Smooth muscle cell (in vitro differentiated cells): ENCODE measurements around the gene TPI1. TPM values are rescaled to one million over a fixed set of nuclear protein-coding genes. Genes with fewer than 3 reads are reported as not detected.
A peak's percentile ranks its signal among the peaks of the same experiment; 100 is the strongest.
"Not testable (repeated sequence)": the region's sequence is repeated elsewhere in the genome, so short reads cannot be mapped to it uniquely, and the experiment has no call there.

Source experiments
- DNase-seq: peaks from one replicate; lab custom pipeline; 2025; ENCODE audit not compliant: unreplicated experiment; lab: John Stamatoyannopoulos, UW
- H2AFZ ChIP-seq: fragments of 200-600 bp; sonication (generic); 2 replicates; pipeline ENCODE4 v1.6.0; 2016; ENCODE audit warnings: antibody characterized with exemption, low read depth, mild to moderate bottlenecking
- H3F3A ChIP-seq: fragments of 200-600 bp; sonication (generic); 2 replicates; pipeline ENCODE4 v1.6.0; 2017; ENCODE audit warnings: antibody characterized with exemption, low read depth
- H3K27ac ChIP-seq: fragments of 200-600 bp; sonication (generic); 2 replicates; pipeline ENCODE4 v1.5.1; 2016; ENCODE audit warnings: low read depth, mild to moderate bottlenecking
- H3K27me3 ChIP-seq: fragments of 200-600 bp; sonication (generic); 2 replicates; pipeline ENCODE4 v1.6.1; 2016; ENCODE audit warnings: low read depth, mild to moderate bottlenecking
- H3K36me3 ChIP-seq: fragments of 200-600 bp; sonication (generic); 2 replicates; pipeline ENCODE4 v1.5.1; 2016; ENCODE audit warnings: low read depth
- H3K4me1 ChIP-seq: fragments of 200-600 bp; sonication (generic); 2 replicates; pipeline ENCODE4 v1.5.1; 2016; ENCODE audit warnings: low read depth
- H3K4me2 ChIP-seq: fragments of 200-600 bp; sonication (generic); 2 replicates; pipeline ENCODE4 v1.6.0; 2016; ENCODE audit warnings: mild to moderate bottlenecking
- H3K4me3 ChIP-seq: fragments of 200-600 bp; sonication (generic); 2 replicates; pipeline ENCODE4 v1.5.1; 2016; ENCODE audit warnings: mild to moderate bottlenecking
- H3K79me2 ChIP-seq: fragments of 200-600 bp; sonication (generic); 2 replicates; pipeline ENCODE4 v1.6.0; 2016; ENCODE audit warnings: low read depth, mild to moderate bottlenecking
- H3K9ac ChIP-seq: fragments of 200-600 bp; sonication (generic); 2 replicates; pipeline ENCODE4 v1.6.0; 2016; ENCODE audit warnings: low read depth
- H3K9me3 ChIP-seq: fragments of 200-600 bp; sonication (generic); replicated peaks from 2 replicates; pipeline ENCODE4 v1.5.1; 2016; ENCODE audit warnings: low read depth
- H4K20me1 ChIP-seq: fragments of 200-600 bp; sonication (generic); 2 replicates; pipeline ENCODE4 v1.6.0; 2016; ENCODE audit warnings: low read depth
- CTCF ChIP-seq: fragments of 200-600 bp; sonication (generic); IDR thresholded peaks from 2 replicates; pipeline ENCODE4 v1.5.1; 2017; ENCODE audit warnings: borderline replicate concordance, mild to moderate bottlenecking, antibody characterized with exemption; ENCODE audit not compliant: insufficient read depth, poor library complexity, severe bottlenecking
- WGBS: methylation state at CpG from one replicate; pipeline ENCODE4 v1.1.7; 2016; ENCODE audit warnings: low lambda C conversion rate; 5-methylcytosine and 5-hydroxymethylcytosine counted together
- polyA plus RNA-seq: library from polyadenylated mRNA; unstranded; fragments of >200 nt; fragmentation: Nextera tagmentation; extraction: Ambion mirVana; gene quantifications from 2 replicates; pipeline ENCODE4 v1.2.1, GENCODE V29; 2016
- total RNA-seq: library from RNA; depleted of rRNA; stranded (reverse); fragments of >200 nt; gene quantifications from 2 replicates; pipeline ENCODE4 v1.2.3, GENCODE V29; 2014

The TPI1 gene
- total and polyA plus RNA-seq, 2 experiments from 2014 or later, result 1,199 to 2,097 TPM

- H4K20me1 ChIP-seq, result peaks cover 47% of the 10 kb centered on the region
- peak overlapping the region; percentile 76 for H3K27ac ChIP-seq
- peak; percentile 19 for DNase-seq
- no peaks in the 10 kb centered on the region for H3K9me3 ChIP-seq
- peak overlapping the region; percentile 97 for H3K4me2 ChIP-seq
- H3K36me3 ChIP-seq, result no peaks in the 10 kb centered on the region
- no peak overlapping the region for H2AFZ ChIP-seq
- peaks cover 8% of the 10 kb centered on the region for H3K4me1 ChIP-seq
- peaks cover 50% of the 10 kb centered on the region for H3F3A ChIP-seq
- H3K27me3 ChIP-seq, result no peaks in the 10 kb centered on the region
- peak; percentile 93 for TF ChIP-seq CTCF
- H3K4me3 ChIP-seq, result peak overlapping the region; percentile 99
- H3K9ac ChIP-seq, result no peak overlapping the region
- peaks cover 20% of the 10 kb centered on the region for H3K79me2 ChIP-seq
- WGBS, result 44% methylated on average over 12 of the region's 12 CpGs
These were observed 2.0 kb downstream of the TPI1 start for GRCh38 chr12:6869049-6870021.

- DNase-seq, H3K9ac ChIP-seq, H3K4me3 ChIP-seq, H3K27me3 ChIP-seq, H3K9me3 ChIP-seq, H3K27ac ChIP-seq, H3K36me3 ChIP-seq, H2AFZ ChIP-seq, H3K4me1 ChIP-seq, H3K4me2 ChIP-seq: not testable (repeated sequence)
- peaks cover 47% of the 10 kb centered on the region for H4K20me1 ChIP-seq
- WGBS, result 94% methylated on average over 4 of the region's 4 CpGs
- peaks cover 44% of the 10 kb centered on the region for H3F3A ChIP-seq
- H3K79me2 ChIP-seq, result peaks cover 20% of the 10 kb centered on the region
These were observed 3.0 kb downstream of the TPI1 start for GRCh38 chr12:6870304-6870703.

GRCh38 chr12:6871052-6871957 lies 4.0 kb downstream of the TPI1 start:
- peak overlapping the region; percentile 100 for H3K4me2 ChIP-seq
- H3K79me2 ChIP-seq, result peaks cover 20% of the 10 kb centered on the region
- WGBS, result 87% methylated on average over 12 of the region's 12 CpGs
- peak overlapping the region; percentile 80 for H3K4me3 ChIP-seq
- no peaks in the 10 kb centered on the region for H3K36me3 ChIP-seq
- DNase-seq, result no peak
- H3K27me3 ChIP-seq, result no peaks in the 10 kb centered on the region
- peak overlapping the region; percentile 8 for H3K27ac ChIP-seq
- peaks cover 47% of the 10 kb centered on the region for H4K20me1 ChIP-seq
- peaks cover 38% of the 10 kb centered on the region for H3F3A ChIP-seq
- peaks cover 8% of the 10 kb centered on the region for H3K4me1 ChIP-seq
- no peaks in the 10 kb centered on the region for H3K9me3 ChIP-seq
- no peak for TF ChIP-seq CTCF
- no peak overlapping the region for H2AFZ ChIP-seq
- H3K9ac ChIP-seq, result no peak overlapping the region
